ENCODE data around the gene KRT86. TPM values are rescaled to one million over a fixed set of nuclear protein-coding genes. Genes with fewer than 3 reads are reported as not detected.

KRT86 gene
- total and polyA plus RNA-seq, 2 donors (not counting 1 experiment from before 2014, with no cell fraction given): not detected

DNA sequence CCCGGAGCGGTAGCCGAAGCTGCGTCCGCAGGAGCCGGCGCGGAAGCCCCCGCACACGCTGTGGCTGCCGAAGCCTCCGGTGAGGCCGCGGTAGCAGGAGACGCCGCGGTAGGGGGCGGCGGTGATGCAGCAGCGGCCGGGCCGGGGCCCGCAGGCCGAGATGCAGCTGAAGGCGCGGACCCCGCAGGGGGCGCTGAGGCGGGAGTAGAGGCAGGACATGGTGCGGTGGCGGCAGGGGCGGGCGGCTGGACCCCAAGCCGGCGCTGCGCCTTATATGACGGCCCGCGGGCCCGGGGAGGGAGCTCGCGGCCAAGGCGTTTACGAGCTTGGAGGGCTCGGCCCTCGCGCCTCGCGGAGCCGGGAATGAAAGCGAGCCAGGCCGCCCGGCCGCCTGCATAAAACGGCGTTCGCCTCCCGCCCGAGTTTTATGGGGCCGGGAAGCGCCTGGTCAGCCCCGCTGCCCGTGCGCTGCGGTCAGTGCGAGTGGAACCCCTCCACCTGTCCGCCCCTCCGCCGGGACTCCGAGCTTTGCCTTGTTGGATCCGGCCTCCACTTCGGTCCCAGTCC is 16.0 kb upstream of the KRT86 start:
- no peak overlapping the region for H3K4me3 Mint-ChIP-seq
- TF ChIP-seq, protein P1, sequence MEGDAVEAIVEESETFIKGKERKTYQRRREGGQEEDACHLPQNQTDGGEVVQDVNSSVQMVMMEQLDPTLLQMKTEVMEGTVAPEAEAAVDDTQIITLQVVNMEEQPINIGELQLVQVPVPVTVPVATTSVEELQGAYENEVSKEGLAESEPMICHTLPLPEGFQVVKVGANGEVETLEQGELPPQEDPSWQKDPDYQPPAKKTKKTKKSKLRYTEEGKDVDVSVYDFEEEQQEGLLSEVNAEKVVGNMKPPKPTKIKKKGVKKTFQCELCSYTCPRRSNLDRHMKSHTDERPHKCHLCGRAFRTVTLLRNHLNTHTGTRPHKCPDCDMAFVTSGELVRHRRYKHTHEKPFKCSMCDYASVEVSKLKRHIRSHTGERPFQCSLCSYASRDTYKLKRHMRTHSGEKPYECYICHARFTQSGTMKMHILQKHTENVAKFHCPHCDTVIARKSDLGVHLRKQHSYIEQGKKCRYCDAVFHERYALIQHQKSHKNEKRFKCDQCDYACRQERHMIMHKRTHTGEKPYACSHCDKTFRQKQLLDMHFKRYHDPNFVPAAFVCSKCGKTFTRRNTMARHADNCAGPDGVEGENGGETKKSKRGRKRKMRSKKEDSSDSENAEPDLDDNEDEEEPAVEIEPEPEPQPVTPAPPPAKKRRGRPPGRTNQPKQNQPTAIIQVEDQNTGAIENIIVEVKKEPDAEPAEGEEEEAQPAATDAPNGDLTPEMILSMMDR (IDR thresholded peaks at IDR 0.05): no peak
- TF ChIP-seq EZH2 (IDR thresholded peaks at IDR 0.05; ENCODE audit: borderline replicate concordance, insufficient read depth, low read depth, low read length, poor library complexity, severe bottlenecking): no peak
- H3K36me3 ChIP-seq (replicated peaks in 1 of 2; ENCODE audit: control extremely low read depth in 1 of 2, control insufficient read depth in 1 of 2, extremely low read depth in 1 of 2, insufficient read depth in 2 of 2, low read length in 1 of 2): no peaks in the 10 kb centered on the region
- H3K27me3 ChIP-seq (replicated peaks in 1 of 4; ENCODE audit: control extremely low read depth in 1 of 4, control insufficient read depth in 3 of 4, insufficient read depth in 4 of 4, low read length in 3 of 4): peaks cover 0 to 50% (median 7%) of the 10 kb centered on the region in 4 experiments
- H3K4me1 ChIP-seq (ENCODE audit: control insufficient read depth in 2 of 2, insufficient read depth in 2 of 2, low read length in 2 of 2): no peaks in the 10 kb centered on the region
- no peaks in the 10 kb centered on the region for H3K79me2 ChIP-seq (ENCODE audit: control insufficient read depth, insufficient read depth, low read length)
- H3K4me2 ChIP-seq (replicated peaks; ENCODE audit: low read depth, low read length, poor library complexity, severe bottlenecking): no peak overlapping the region
- H3K9me3 Mint-ChIP-seq (ENCODE audit: insufficient read depth): no peaks in the 10 kb centered on the region
- H3K4me3 ChIP-seq (ENCODE audit: control extremely low read depth in 1 of 5, extremely low read depth in 1 of 5, insufficient read depth in 1 of 5, low read depth in 2 of 5, low read length in 4 of 5): no peak overlapping the region
- peaks cover 0 to 6% (median 0%) of the 10 kb centered on the region in 3 donors for H3K9me3 ChIP-seq (ENCODE audit: control extremely low read depth in 1 of 3, control insufficient read depth in 2 of 3, insufficient read depth in 1 of 3, low read length in 2 of 3)
- H2AFZ ChIP-seq (ENCODE audit: insufficient read depth, low read depth, low read length, poor library complexity, severe bottlenecking): no peak overlapping the region
- H3K4me1 Mint-ChIP-seq: no peaks in the 10 kb centered on the region
- peaks cover 59% of the 10 kb centered on the region for H3K27me3 Mint-ChIP-seq
- CTCF ChIA-PET: no interaction called here
- no peak overlapping the region for H3K27ac ChIP-seq (ENCODE audit: low read length in 2 of 2)
- H3K27ac Mint-ChIP-seq: no peak overlapping the region
- POLR2A ChIA-PET: no interaction called here
- 9% methylated on average over 72 of the region's 72 CpGs for WGBS (ENCODE audit: insufficient coverage)
- intact Hi-C loops (cut with micrococcal nuclease): no loop called here
- no peaks in the 10 kb centered on the region for H4K20me1 ChIP-seq (ENCODE audit: control insufficient read depth, insufficient read depth, low read length, poor library complexity, severe bottlenecking)
- DNase-seq: no peak
- ATAC-seq (ENCODE audit: low read depth): no peak
- no peak overlapping the region for H3K9ac ChIP-seq (ENCODE audit: low read length)

DNA sequence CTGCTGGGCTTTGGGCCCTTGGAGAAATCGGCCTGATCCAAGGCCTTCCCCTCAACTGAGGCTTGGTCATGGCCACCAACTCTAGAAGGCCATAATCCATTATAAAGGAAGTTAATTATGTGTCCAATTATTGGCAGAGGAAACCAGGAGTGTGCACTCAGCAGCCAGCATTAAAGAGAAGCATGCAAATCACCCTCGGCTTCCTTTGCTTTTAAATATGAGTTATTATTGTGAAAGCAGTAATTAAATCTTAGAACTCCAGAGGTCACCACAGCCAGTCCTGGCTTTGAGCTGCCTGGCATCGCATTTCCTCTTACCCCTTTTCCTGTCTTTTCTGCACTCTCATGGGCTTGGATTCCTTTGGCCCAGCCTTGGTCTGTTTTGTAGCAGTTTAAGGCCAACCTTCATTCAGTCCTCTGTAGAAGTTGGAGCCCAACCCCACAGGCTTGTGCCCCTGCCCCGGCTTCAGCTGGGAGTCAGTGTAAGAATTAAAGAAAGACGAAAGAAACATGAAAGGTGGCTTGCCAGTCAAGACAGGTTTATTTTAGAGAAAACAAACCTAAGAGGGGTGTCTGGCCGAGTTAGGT is 14.7 kb upstream of the KRT86 start:
- H3K27me3 Mint-ChIP-seq: peaks cover 63% of the 10 kb centered on the region
- H3K4me3 Mint-ChIP-seq: no peak overlapping the region
- peaks cover 0 to 52% (median 7%) of the 10 kb centered on the region in 4 experiments for H3K27me3 ChIP-seq (replicated peaks in 1 of 4; ENCODE audit: control extremely low read depth in 1 of 4, control insufficient read depth in 3 of 4, insufficient read depth in 4 of 4, low read length in 3 of 4)
- no peak overlapping the region for H3K4me2 ChIP-seq (replicated peaks; ENCODE audit: low read depth, low read length, poor library complexity, severe bottlenecking)
- TF ChIP-seq, protein P1 (IDR thresholded peaks at IDR 0.05): no peak
- no peak for TF ChIP-seq EZH2 (IDR thresholded peaks at IDR 0.05; ENCODE audit: borderline replicate concordance, insufficient read depth, low read depth, low read length, poor library complexity, severe bottlenecking)
- ATAC-seq (ENCODE audit: low read depth) (no peak), DNase-seq (no peak)
- no peaks in the 10 kb centered on the region for H3K4me1 Mint-ChIP-seq
- no peaks in the 10 kb centered on the region for H3K36me3 ChIP-seq (replicated peaks in 1 of 2; ENCODE audit: control extremely low read depth in 1 of 2, control insufficient read depth in 1 of 2, extremely low read depth in 1 of 2, insufficient read depth in 2 of 2, low read length in 1 of 2)
- H3K9me3 Mint-ChIP-seq (ENCODE audit: insufficient read depth): no peaks in the 10 kb centered on the region
- ChIA-PET CTCF (no interaction called here), POLR2A (no interaction called here)
- no peak overlapping the region for H3K4me3 ChIP-seq (ENCODE audit: control extremely low read depth in 1 of 5, extremely low read depth in 1 of 5, insufficient read depth in 1 of 5, low read depth in 2 of 5, low read length in 4 of 5)
- H3K9ac ChIP-seq (ENCODE audit: low read length): no peak overlapping the region
- no peak overlapping the region for H3K27ac Mint-ChIP-seq
- H3K4me1 ChIP-seq (ENCODE audit: control insufficient read depth in 2 of 2, insufficient read depth in 2 of 2, low read length in 2 of 2): no peaks in the 10 kb centered on the region
- no peak overlapping the region for H2AFZ ChIP-seq (ENCODE audit: insufficient read depth, low read depth, low read length, poor library complexity, severe bottlenecking)
- WGBS (ENCODE audit: insufficient coverage): 24% methylated on average over 4 of the region's 6 CpGs
- H3K79me2 ChIP-seq (ENCODE audit: control insufficient read depth, insufficient read depth, low read length): no peaks in the 10 kb centered on the region
- intact Hi-C loops (cut with micrococcal nuclease): no loop called here
- no peak overlapping the region for H3K27ac ChIP-seq (ENCODE audit: low read length in 2 of 2)
- H3K9me3 ChIP-seq (ENCODE audit: control extremely low read depth in 1 of 3, control insufficient read depth in 2 of 3, insufficient read depth in 1 of 3, low read length in 2 of 3): peaks cover 0 to 11% (median 0%) of the 10 kb centered on the region in 3 donors
- no peaks in the 10 kb centered on the region for H4K20me1 ChIP-seq (ENCODE audit: control insufficient read depth, insufficient read depth, low read length, poor library complexity, severe bottlenecking)
